Activated naive CD8-positive, alpha-beta T cell (primary cell): ENCODE results near the gene PAX8.

Source experiments
- H3K27ac Mint-ChIP-seq: one replicate; pipeline ENCODE4 v1.8.0; 2021; ENCODE audit warnings: mixed read lengths
- H3K27me3 Mint-ChIP-seq: one replicate; pipeline ENCODE4 v1.8.0; 2021; ENCODE audit warnings: mixed read lengths
- H3K36me3 Mint-ChIP-seq: one replicate; pipeline ENCODE4 v1.8.0; 2021; ENCODE audit warnings: mixed read lengths
- H3K4me1 Mint-ChIP-seq: one replicate; pipeline ENCODE4 v1.8.0; 2021; ENCODE audit warnings: low read depth, mixed read lengths
- H3K4me3 Mint-ChIP-seq: one replicate; pipeline ENCODE4 v1.8.0; 2021; ENCODE audit warnings: mild to moderate bottlenecking, mixed read lengths
- H3K9me3 Mint-ChIP-seq: one replicate; pipeline ENCODE4 v1.8.0; 2021; ENCODE audit warnings: low read depth, mixed read lengths

The PAX8 gene

GRCh38 chr2:113228991-113229716 is 49.6 kb downstream of the PAX8 start:
- no peaks in the 10 kb centered on the region for H3K27me3 Mint-ChIP-seq
- H3K4me3 Mint-ChIP-seq: no peak overlapping the region
- H3K36me3 Mint-ChIP-seq: peaks cover 2% of the 10 kb centered on the region
- no peak overlapping the region for H3K27ac Mint-ChIP-seq
- peaks cover 12% of the 10 kb centered on the region for H3K4me1 Mint-ChIP-seq
- no peaks in the 10 kb centered on the region for H3K9me3 Mint-ChIP-seq

- Mint-ChIP-seq H3K4me1 (peaks cover 12% of the 10 kb centered on the region), H3K27ac (no peak overlapping the region), H3K36me3 (peaks cover 2% of the 10 kb centered on the region), H3K27me3 (no peaks in the 10 kb centered on the region), H3K4me3 (no peak overlapping the region), H3K9me3 (no peaks in the 10 kb centered on the region)
Measured at GRCh38 chr2:113228351-113228750, 50.4 kb downstream of the PAX8 start.

GRCh38 chr2:113227698-113228097 is 51.0 kb downstream of the PAX8 start:
- Mint-ChIP-seq H3K36me3 (peaks cover 2% of the 10 kb centered on the region), H3K27ac (no peak overlapping the region), H3K4me3 (no peak overlapping the region), H3K9me3 (no peaks in the 10 kb centered on the region), H3K4me1 (peaks cover 12% of the 10 kb centered on the region), H3K27me3 (no peaks in the 10 kb centered on the region)

- no peak overlapping the region for H3K4me3 Mint-ChIP-seq
- H3K27ac Mint-ChIP-seq: no peak overlapping the region
- no peaks in the 10 kb centered on the region for H3K27me3 Mint-ChIP-seq
- no peaks in the 10 kb centered on the region for H3K9me3 Mint-ChIP-seq
- peaks cover 2% of the 10 kb centered on the region for H3K36me3 Mint-ChIP-seq
- peaks cover 12% of the 10 kb centered on the region for H3K4me1 Mint-ChIP-seq
Measured at GRCh38 chr2:113227290-113227689, 51.4 kb downstream of the PAX8 start.

- Mint-ChIP-seq H3K36me3 (peaks cover 2% of the 10 kb centered on the region), H3K4me1 (peaks cover 12% of the 10 kb centered on the region)
Measured at GRCh38 chr2:113226462-113226861, 52.3 kb downstream of the PAX8 start.

GRCh38 chr2:113225263-113226259 is 53.2 kb downstream of the PAX8 start:
- no peak overlapping the region for H3K27ac Mint-ChIP-seq
- H3K36me3 Mint-ChIP-seq: peaks cover 2% of the 10 kb centered on the region
- no peak overlapping the region for H3K4me3 Mint-ChIP-seq
- no peaks in the 10 kb centered on the region for H3K9me3 Mint-ChIP-seq
- peaks cover 10% of the 10 kb centered on the region for H3K4me1 Mint-ChIP-seq
- no peaks in the 10 kb centered on the region for H3K27me3 Mint-ChIP-seq

More at GRCh38 chr2:113226462-113226861, 52.3 kb downstream of the PAX8 start:
- H3K27me3 Mint-ChIP-seq: no peaks in the 10 kb centered on the region
- H3K4me3 Mint-ChIP-seq: no peak overlapping the region
- no peak overlapping the region for H3K27ac Mint-ChIP-seq
- H3K9me3 Mint-ChIP-seq: no peaks in the 10 kb centered on the region

- Mint-ChIP-seq H3K4me3 (no peak overlapping the region), H3K27ac (no peak overlapping the region), H3K36me3 (peaks cover 2% of the 10 kb centered on the region), H3K27me3 (no peaks in the 10 kb centered on the region), H3K9me3 (no peaks in the 10 kb centered on the region), H3K4me1 (peaks cover 9% of the 10 kb centered on the region)
Measured at GRCh38 chr2:113224647-113225236, 54.0 kb downstream of the PAX8 start.

GRCh38 chr2:113223813-113224212 is 54.9 kb downstream of the PAX8 start:
- Mint-ChIP-seq H3K27ac (no peak overlapping the region), H3K4me3 (no peak overlapping the region)

GRCh38 chr2:113221846-113222245 is 56.9 kb downstream of the PAX8 start:
- no peaks in the 10 kb centered on the region for H3K27me3 Mint-ChIP-seq
- H3K4me1 Mint-ChIP-seq: peaks cover 24% of the 10 kb centered on the region
- no peaks in the 10 kb centered on the region for H3K9me3 Mint-ChIP-seq
- H3K4me3 Mint-ChIP-seq: no peak overlapping the region
- no peaks in the 10 kb centered on the region for H3K36me3 Mint-ChIP-seq
- H3K27ac Mint-ChIP-seq: no peak overlapping the region

More at GRCh38 chr2:113223813-113224212, 54.9 kb downstream of the PAX8 start:
- Mint-ChIP-seq H3K27me3 (no peaks in the 10 kb centered on the region), H3K36me3 (peaks cover 2% of the 10 kb centered on the region), H3K9me3 (no peaks in the 10 kb centered on the region), H3K4me1 (peaks cover 9% of the 10 kb centered on the region)

GRCh38 chr2:113220970-113221708 is 57.6 kb downstream of the PAX8 start:
- Mint-ChIP-seq H3K9me3 (no peaks in the 10 kb centered on the region), H3K4me1 (peaks cover 24% of the 10 kb centered on the region), H3K27ac (no peak overlapping the region), H3K4me3 (no peak overlapping the region), H3K27me3 (no peaks in the 10 kb centered on the region), H3K36me3 (no peaks in the 10 kb centered on the region)

GRCh38 chr2:113219889-113220641 is 58.7 kb downstream of the PAX8 start:
- no peaks in the 10 kb centered on the region for H3K36me3 Mint-ChIP-seq

GRCh38 chr2:113219525-113219888 is 59.2 kb downstream of the PAX8 start:
- no peaks in the 10 kb centered on the region for H3K9me3 Mint-ChIP-seq
- H3K4me1 Mint-ChIP-seq: peaks cover 24% of the 10 kb centered on the region
- H3K4me3 Mint-ChIP-seq: no peak overlapping the region
- H3K27ac Mint-ChIP-seq: no peak overlapping the region
- H3K36me3 Mint-ChIP-seq: no peaks in the 10 kb centered on the region
- H3K27me3 Mint-ChIP-seq: no peaks in the 10 kb centered on the region

More at GRCh38 chr2:113219889-113220641, 58.7 kb downstream of the PAX8 start:
- Mint-ChIP-seq H3K4me1 (peaks cover 24% of the 10 kb centered on the region), H3K4me3 (no peak overlapping the region), H3K27ac (no peak overlapping the region), H3K27me3 (no peaks in the 10 kb centered on the region), H3K9me3 (no peaks in the 10 kb centered on the region)

- H3K27ac Mint-ChIP-seq: no peak overlapping the region
- H3K4me1 Mint-ChIP-seq: peaks cover 24% of the 10 kb centered on the region
- no peak overlapping the region for H3K4me3 Mint-ChIP-seq
Measured at GRCh38 chr2:113219092-113219441, 59.7 kb downstream of the PAX8 start.

More at GRCh38 chr2:113219092-113219441, 59.7 kb downstream of the PAX8 start:
- H3K36me3 Mint-ChIP-seq: no peaks in the 10 kb centered on the region
- H3K9me3 Mint-ChIP-seq: no peaks in the 10 kb centered on the region
- H3K27me3 Mint-ChIP-seq: no peaks in the 10 kb centered on the region
